Effector memory CD4-positive, alpha-beta T cell (primary cell): ENCODE data around the gene NRIP2.

Source experiments
- DNase-seq, 3 donors: peaks; one replicate each; pipeline ENCODE4 v3.0.0-alpha.2; 2020
- H3K27ac ChIP-seq: 2 replicates; pipeline ENCODE4 v1.7.0; 2013; ENCODE audit warnings: mild to moderate bottlenecking, low read length, moderate library complexity; ENCODE audit not compliant: insufficient read depth, poor library complexity, severe bottlenecking
- H3K27me3 ChIP-seq: replicated peaks from 2 replicates; pipeline ENCODE4 v1.7.0; 2013; ENCODE audit warnings: mild to moderate bottlenecking, low read length; ENCODE audit not compliant: insufficient read depth, control insufficient read depth, poor library complexity, severe bottlenecking
- H3K36me3 ChIP-seq: 2 replicates; pipeline ENCODE4 v1.7.0; 2013; ENCODE audit warnings: mild to moderate bottlenecking, low read length, moderate library complexity; ENCODE audit not compliant: control insufficient read depth, insufficient read depth
- H3K4me1 ChIP-seq: 2 replicates; pipeline ENCODE4 v1.7.0; 2013; ENCODE audit warnings: low read length, mild to moderate bottlenecking; ENCODE audit not compliant: control insufficient read depth, insufficient read depth, poor library complexity, severe bottlenecking
- H3K4me3 ChIP-seq: 2 replicates; pipeline ENCODE4 v1.7.0; 2013; ENCODE audit warnings: low read length, low read depth, mild to moderate bottlenecking; ENCODE audit not compliant: insufficient read depth, poor library complexity, severe bottlenecking
- H3K9me3 ChIP-seq: 2 replicates; pipeline ENCODE4 v1.7.0; 2013; ENCODE audit warnings: mild to moderate bottlenecking, low read length, moderate library complexity; ENCODE audit not compliant: control insufficient read depth

Gene NRIP2

DNA sequence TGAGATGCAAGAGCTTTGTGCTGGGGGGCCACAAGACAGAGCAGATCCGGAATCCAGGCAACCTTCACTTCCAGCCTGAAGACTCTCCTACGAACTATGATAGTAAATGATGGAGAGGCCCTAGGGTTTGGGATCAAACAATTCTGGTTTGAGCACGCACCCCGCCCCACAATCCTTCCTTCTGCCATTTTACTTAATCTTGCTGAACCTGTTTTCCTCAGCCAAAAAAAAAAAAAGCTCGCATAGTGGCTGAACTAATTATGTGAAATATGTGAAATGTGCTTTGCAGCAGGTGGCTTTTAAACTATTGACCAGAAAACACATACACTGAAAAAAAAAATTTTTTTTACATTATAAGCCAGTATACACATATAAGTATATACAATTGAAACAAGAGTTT, 23.0 kb downstream of the NRIP2 start:
- H3K27ac ChIP-seq = peak overlapping the region; percentile 87
- H3K36me3 ChIP-seq = no peaks in the 10 kb centered on the region
- peak overlapping the region; percentile 72 for H3K4me3 ChIP-seq

DNA sequence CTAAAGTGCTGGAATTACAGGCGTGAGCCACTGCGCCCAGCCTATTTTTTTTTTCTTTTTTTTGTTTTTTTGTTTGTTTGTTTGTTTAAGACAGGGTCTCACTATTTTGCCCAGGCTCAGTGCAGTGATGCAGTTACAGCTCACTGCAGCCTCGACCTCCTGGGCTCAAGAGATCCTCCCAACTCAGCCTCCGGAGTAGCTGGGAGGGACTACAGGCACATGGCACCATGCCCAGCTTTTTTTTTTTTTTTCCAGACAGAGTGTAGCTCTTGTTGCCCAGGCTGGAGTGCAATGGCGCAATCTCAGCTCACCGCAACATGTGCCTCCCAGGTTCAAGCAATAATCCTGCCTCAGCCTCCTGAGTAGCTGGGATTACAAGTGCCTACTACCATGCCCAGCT, 28.1 kb downstream of the NRIP2 start:
- Histone ChIP-seq H3K36me3 (peaks cover 22% of the 10 kb centered on the region), H3K27me3 (no peaks in the 10 kb centered on the region), H3K9me3 (no peaks in the 10 kb centered on the region), H3K4me1 (peaks cover 2% of the 10 kb centered on the region), H3K4me3 (no peak overlapping the region), H3K27ac (no peak overlapping the region)
- no peak for DNase-seq

More for the DNA sequence above, 23.0 kb downstream of the NRIP2 start:
- no peaks in the 10 kb centered on the region for H3K9me3 ChIP-seq
- peaks cover 16% of the 10 kb centered on the region for H3K4me1 ChIP-seq
- DNase-seq = no peak
- H3K27me3 ChIP-seq = no peaks in the 10 kb centered on the region

GRCh38 chr12:2805143-2805520, 29.7 kb downstream of the NRIP2 start:
- H3K4me1 ChIP-seq = no peaks in the 10 kb centered on the region
- H3K27ac ChIP-seq = no peak overlapping the region
- DNase-seq = no peak
- no peaks in the 10 kb centered on the region for H3K9me3 ChIP-seq
- no peaks in the 10 kb centered on the region for H3K27me3 ChIP-seq
- H3K4me3 ChIP-seq = no peak overlapping the region
- peaks cover 38% of the 10 kb centered on the region for H3K36me3 ChIP-seq

- Histone ChIP-seq H3K9me3 (no peaks in the 10 kb centered on the region), H3K4me1 (no peaks in the 10 kb centered on the region), H3K27ac (no peak overlapping the region), H3K36me3 (peaks cover 44% of the 10 kb centered on the region), H3K27me3 (no peaks in the 10 kb centered on the region), H3K4me3 (no peak overlapping the region)
- no peak for DNase-seq
Observed at GRCh38 chr12:2804393-2805142, 30.3 kb downstream of the NRIP2 start.

DNA sequence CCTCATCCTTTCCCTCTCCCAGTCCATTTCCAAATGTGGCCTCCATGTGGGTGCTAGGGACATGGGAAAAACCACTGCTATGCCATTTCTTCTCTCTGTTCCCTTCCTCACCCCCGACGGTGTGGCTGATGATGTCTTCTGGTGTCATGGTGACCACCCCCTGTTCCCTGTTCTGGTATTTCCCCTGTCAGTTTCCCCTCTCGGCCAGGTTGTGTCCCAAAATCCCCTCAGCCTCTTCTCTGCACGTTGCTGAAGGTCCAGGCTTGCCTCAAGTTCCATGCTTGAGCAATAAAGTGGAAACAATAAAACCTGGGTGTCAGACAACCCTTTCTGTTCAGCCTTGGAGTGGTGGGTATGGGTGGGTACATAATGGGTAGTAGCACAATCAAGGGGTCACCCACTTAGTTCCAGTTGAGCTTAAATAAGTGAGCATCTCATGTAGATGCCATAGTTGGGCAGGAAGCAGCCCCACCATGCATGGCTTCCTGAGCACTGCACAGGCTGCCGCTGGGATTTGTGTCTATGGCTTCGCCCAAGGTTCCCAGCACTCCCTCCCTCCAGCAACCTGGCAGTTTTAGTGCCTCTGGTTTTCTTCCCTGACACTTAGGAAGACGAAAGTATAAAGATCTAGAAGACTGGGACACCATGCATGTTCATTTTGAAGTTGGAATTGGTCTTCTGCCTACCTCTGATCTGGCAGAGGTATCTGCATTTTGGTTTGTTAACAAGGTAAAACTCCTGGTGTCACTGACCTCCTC, 31.0 kb downstream of the NRIP2 start:
- peaks cover 51% of the 10 kb centered on the region for H3K36me3 ChIP-seq
- H3K27ac ChIP-seq = no peak overlapping the region

DNA sequence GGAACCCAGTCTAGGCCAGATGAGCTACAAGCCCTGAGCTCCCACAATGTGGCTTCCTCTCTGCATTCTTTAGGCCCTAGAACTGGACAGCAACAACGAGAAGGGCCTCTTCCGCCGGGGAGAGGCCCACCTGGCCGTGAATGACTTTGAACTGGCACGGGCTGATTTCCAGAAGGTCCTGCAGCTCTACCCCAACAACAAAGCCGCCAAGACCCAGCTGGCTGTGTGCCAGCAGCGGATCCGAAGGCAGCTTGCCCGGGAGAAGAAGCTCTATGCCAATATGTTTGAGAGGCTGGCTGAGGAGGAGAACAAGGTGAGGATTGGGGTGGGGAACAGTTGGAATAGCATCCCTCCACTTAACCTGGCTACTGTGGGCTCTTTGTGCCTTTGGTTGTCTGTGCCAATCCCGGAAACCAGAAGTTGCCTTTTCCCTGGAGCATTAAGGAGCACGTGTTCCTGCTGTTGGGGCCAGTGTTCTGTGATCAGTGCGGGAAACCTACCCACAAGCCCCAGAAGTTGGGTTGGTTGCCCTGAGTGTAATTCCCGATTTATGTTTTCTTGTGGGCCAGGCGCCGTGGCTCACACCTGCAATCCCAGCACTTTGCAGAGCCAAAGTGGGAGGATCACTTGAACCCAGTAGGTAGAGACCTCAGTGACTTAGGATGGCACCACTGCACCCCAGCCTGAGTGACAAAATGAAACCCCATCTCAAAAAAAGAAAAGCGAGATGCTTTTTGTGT, 33.6 kb downstream of the NRIP2 start:
- Histone ChIP-seq H3K4me3 (no peak overlapping the region), H3K36me3 (peaks cover 64% of the 10 kb centered on the region), H3K27ac (no peak overlapping the region), H3K27me3 (no peaks in the 10 kb centered on the region), H3K9me3 (no peaks in the 10 kb centered on the region), H3K4me1 (peaks cover 10% of the 10 kb centered on the region)
- DNase-seq = no peak

More for the DNA sequence above, 31.0 kb downstream of the NRIP2 start:
- no peaks in the 10 kb centered on the region for H3K9me3 ChIP-seq
- DNase-seq = no peak
- H3K27me3 ChIP-seq = no peaks in the 10 kb centered on the region
- H3K4me3 ChIP-seq = no peak overlapping the region
- H3K4me1 ChIP-seq = no peaks in the 10 kb centered on the region

DNA sequence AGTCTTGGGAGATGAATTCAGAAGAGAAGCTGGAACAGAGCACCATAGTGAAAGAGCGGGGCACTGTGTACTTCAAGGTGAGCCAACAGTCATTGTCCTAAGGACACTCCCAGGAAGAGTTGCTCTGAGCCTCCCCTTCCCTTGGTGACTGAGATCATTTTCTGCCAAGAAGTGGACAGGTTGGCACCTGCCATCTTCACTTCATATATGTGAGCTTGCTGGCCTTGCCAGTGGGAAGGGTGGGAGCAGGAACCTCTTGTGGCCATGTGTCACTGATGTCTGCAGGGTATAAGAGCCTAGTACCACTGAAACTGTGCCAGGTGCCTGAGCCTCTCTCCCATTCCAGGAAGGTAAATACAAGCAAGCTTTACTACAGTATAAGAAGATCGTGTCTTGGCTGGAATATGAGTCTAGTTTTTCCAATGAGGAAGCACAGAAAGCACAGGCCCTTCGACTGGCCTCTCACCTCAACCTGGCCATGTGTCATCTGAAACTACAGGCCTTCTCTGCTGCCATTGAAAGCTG, 34.7 kb downstream of the NRIP2 start:
- Histone ChIP-seq H3K27ac (no peak overlapping the region), H3K27me3 (no peaks in the 10 kb centered on the region), H3K4me3 (no peak overlapping the region), H3K36me3 (peaks cover 64% of the 10 kb centered on the region), H3K4me1 (peaks cover 11% of the 10 kb centered on the region), H3K9me3 (no peaks in the 10 kb centered on the region)
- DNase-seq = no peak

- Histone ChIP-seq H3K27ac (no peak overlapping the region), H3K36me3 (peaks cover 45% of the 10 kb centered on the region), H3K4me1 (peaks cover 18% of the 10 kb centered on the region), H3K27me3 (no peaks in the 10 kb centered on the region), H3K9me3 (no peaks in the 10 kb centered on the region), H3K4me3 (no peak overlapping the region)
- no peak for DNase-seq
Observed at GRCh38 chr12:2797721-2798418, 37.0 kb downstream of the NRIP2 start.

DNA sequence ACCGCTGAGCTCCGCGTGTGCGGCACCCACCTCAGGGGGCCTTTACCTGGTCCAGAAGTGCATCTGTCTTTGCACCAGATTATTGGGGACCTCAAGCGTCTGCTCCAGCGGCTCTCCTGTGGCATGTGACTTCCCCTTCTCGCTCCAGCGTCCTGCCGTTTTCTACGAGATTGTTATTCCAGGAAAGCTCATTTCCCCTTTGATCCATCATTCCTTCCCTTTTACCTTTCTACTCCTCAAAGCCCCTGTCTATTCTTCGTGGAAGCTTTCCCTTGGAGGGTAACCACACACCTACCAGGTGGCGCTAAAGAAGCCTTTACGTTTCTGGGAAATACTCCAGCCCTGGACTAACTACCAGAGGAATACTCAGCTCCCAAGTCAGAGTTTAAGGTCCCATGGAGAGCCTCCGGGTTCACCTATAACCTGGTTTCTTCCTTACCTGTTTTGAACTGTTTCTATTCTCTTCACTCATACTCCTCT, 38.6 kb downstream of the NRIP2 start:
- DNase-seq = no peak
- peak overlapping the region; percentile 36 for H3K27ac ChIP-seq

More for the DNA sequence above, 38.6 kb downstream of the NRIP2 start:
- Histone ChIP-seq H3K4me1 (peaks cover 18% of the 10 kb centered on the region), H3K4me3 (peak overlapping the region; percentile 60), H3K9me3 (no peaks in the 10 kb centered on the region), H3K36me3 (peaks cover 37% of the 10 kb centered on the region), H3K27me3 (no peaks in the 10 kb centered on the region)
